Aorta (tissue), 5 donors: ENCODE data around the gene STXBP5. TPM values are rescaled to one million over a fixed set of nuclear protein-coding genes. Genes with fewer than 3 reads are reported as not detected.
A peak's percentile ranks its signal among the peaks of the same experiment; 100 is the strongest.

Experiments used
- ATAC-seq: fragments of 200-7000 bp; cut with Tn5 transposase; one replicate; pipeline ENCODE4 v1.9.1; 2022; ENCODE audit warnings: moderate library complexity; ENCODE audit not compliant: low FRiP score
- DNase-seq, 2 donors: peaks; one replicate each; pipeline ENCODE4 v3.0.0-alpha.2; 2020
- H3K27ac ChIP-seq, 2 donors: one replicate each; pipeline ENCODE4 v1.5.1; 2013; ENCODE audit warnings: low read length in 2 of 2, mild to moderate bottlenecking in 2 of 2, moderate library complexity in 2 of 2, control low read depth in 1 of 2, inconsistent platforms in 1 of 2, low read depth in 1 of 2
- H3K27me3 ChIP-seq, 2 donors: one replicate each; pipeline ENCODE4 v1.6.1; 2013; ENCODE audit warnings: control low read depth in 1 of 2, low read length in 1 of 2, mild to moderate bottlenecking in 1 of 2, moderate library complexity in 1 of 2; ENCODE audit not compliant: insufficient read depth in 2 of 2, control insufficient read depth in 1 of 2
- H3K36me3 ChIP-seq, 2 donors: one replicate each; pipeline ENCODE4 v1.6.1; 2013; ENCODE audit warnings: control low read depth in 1 of 2, low read length in 1 of 2, mild to moderate bottlenecking in 1 of 2; ENCODE audit not compliant: insufficient read depth in 2 of 2, control insufficient read depth in 1 of 2
- H3K4me1 ChIP-seq, 2 donors: one replicate each; pipeline ENCODE4 v1.6.1; 2013; ENCODE audit warnings: low read length in 2 of 2, control low read depth in 1 of 2, mild to moderate bottlenecking in 1 of 2, moderate library complexity in 1 of 2; ENCODE audit not compliant: insufficient read depth in 2 of 2, control insufficient read depth in 1 of 2
- H3K4me3 ChIP-seq, 2 donors: one replicate each; pipeline ENCODE4 v1.5.1; 2013; ENCODE audit warnings: low read length in 2 of 2, control low read depth in 1 of 2, mild to moderate bottlenecking in 1 of 2
- H3K9me3 ChIP-seq: one replicate; pipeline ENCODE4 v1.6.1; 2013; ENCODE audit warnings: mild to moderate bottlenecking, low read length; ENCODE audit not compliant: control insufficient read depth
- whole genome bisulfite sequencing, 2 donors: extraction: QIAGEN DNeasy Blood & Tissue Kit; methylation state at CpG; one replicate each; pipeline ENCODE4 v1.1.7; 2013; 5-methylcytosine and 5-hydroxymethylcytosine counted together
- intact Hi-C, 2 donors: fragments of 100-400 bp; cut with DNase I; formaldehyde crosslinking; loops; one replicate each; pipeline versions ENCODE4 v1.14.2 to v1.15.0; 2022
- polyA plus RNA-seq, 2 donors: library from polyadenylated mRNA; stranded (reverse); fragments of 200-250 nt; gene quantifications; one replicate each; pipeline ENCODE4 v1.2.3, GENCODE V29; 2013
- total RNA-seq, 2 donors: library from RNA; stranded (reverse); fragmentation: NEBNext Ultra II Directional; extraction: Animal tissue kit (Norgen Biotek cat#: 25700); gene quantifications; one replicate each; pipeline ENCODE4 v1.2.1, GENCODE V29; 2021
- donor health status: healthy with polysubstance abuse.
- donor health status: Bipolar disorder and iron deficiency.
- donor health status: DM: no; HTN: no; CAD: no.
- donor health status: DM: no; HTN: no; CAD: no.
- donor health status: DM: yes; HTN: yes; CAD: no.

STXBP5 gene
- total and polyA plus RNA-seq, 4 donors, result 7.1 to 28.9 (median 19.9) TPM

- no peak for ATAC-seq
- Histone ChIP-seq H3K9me3 (peaks cover 1% of the 10 kb centered on the region), H3K4me3 (no peak overlapping the region), H3K27me3 (peaks cover 0 to under 1% of the 10 kb centered on the region in 2 donors), H3K27ac (no peak overlapping the region), H3K36me3 (no peaks in the 10 kb centered on the region), H3K4me1 (no peaks in the 10 kb centered on the region)
- intact Hi-C loops, result no loop called here
- WGBS, 2 donors, result 76 to 80% methylated on average over 5 of the region's 5 CpGs
- DNase-seq, result no peak
These were observed 13.7 kb upstream of the STXBP5 start for GRCh38 chr6:147190556-147190955.

- H3K27me3 ChIP-seq, result peaks cover 0 to 3% of the 10 kb centered on the region in 2 donors
- intact Hi-C loops, result no loop called here
- ATAC-seq (no peak), DNase-seq (no peak)
- WGBS, 2 donors, result 85% methylated on average over 3 of the region's 3 CpGs
- H3K27ac ChIP-seq, result no peak overlapping the region
- H3K9me3 ChIP-seq, result peaks cover 1% of the 10 kb centered on the region
- H3K4me3 ChIP-seq, result no peak overlapping the region
- no peaks in the 10 kb centered on the region for H3K36me3 ChIP-seq
- H3K4me1 ChIP-seq, result no peaks in the 10 kb centered on the region
These were observed 11.8 kb upstream of the STXBP5 start for GRCh38 chr6:147192278-147192911.

- H3K9me3 ChIP-seq, result peaks cover 1% of the 10 kb centered on the region
- H3K4me1 ChIP-seq, result no peaks in the 10 kb centered on the region
These were observed 9.4 kb upstream of the STXBP5 start for GRCh38 chr6:147194652-147195411.

GRCh38 chr6:147195510-147195909 lies 8.7 kb upstream of the STXBP5 start:
- DNase-seq (no peak), ATAC-seq (no peak)
- no peaks in the 10 kb centered on the region for H3K36me3 ChIP-seq
- peaks cover 0 to 3% of the 10 kb centered on the region in 2 donors for H3K27me3 ChIP-seq
- WGBS, 2 donors, result 89 to 93% methylated on average over 3 of the region's 3 CpGs
- intact Hi-C loops, result no loop called here
- H3K27ac ChIP-seq, result no peak overlapping the region
- no peaks in the 10 kb centered on the region for H3K9me3 ChIP-seq
- no peaks in the 10 kb centered on the region for H3K4me1 ChIP-seq
- H3K4me3 ChIP-seq, result no peak overlapping the region

More at GRCh38 chr6:147194652-147195411, 9.4 kb upstream of the STXBP5 start:
- Histone ChIP-seq H3K36me3 (no peaks in the 10 kb centered on the region), H3K27ac (no peak overlapping the region), H3K27me3 (peaks cover 0 to 3% of the 10 kb centered on the region in 2 donors), H3K4me3 (no peak overlapping the region)
- DNase-seq (no peak), ATAC-seq (no peak)
- intact Hi-C loops, result no loop called here
- 83 to 88% methylated on average over 6 of the region's 6 CpGs for WGBS, 2 donors

GRCh38 chr6:147195987-147196386 lies 8.2 kb upstream of the STXBP5 start:
- Histone ChIP-seq H3K27ac (no peak overlapping the region), H3K36me3 (no peaks in the 10 kb centered on the region), H3K9me3 (no peaks in the 10 kb centered on the region), H3K4me1 (no peaks in the 10 kb centered on the region), H3K4me3 (no peak overlapping the region), H3K27me3 (peaks cover 0 to 3% of the 10 kb centered on the region in 2 donors)
- WGBS, 2 donors, result 91 to 92% methylated on average over 3 of the region's 3 CpGs
- ATAC-seq (no peak), DNase-seq (no peak)
- intact Hi-C loops, result no loop called here

- intact Hi-C loops, result loop anchor here (5.0 to 10.0 kb wide), 4 partner anchors 87 to 656 kb away; partner anchors contain the start of gene RAB32 (in 1 of the 2)
- 93 to 98% methylated on average over 1 of the region's 1 CpG for WGBS, 2 donors
These were observed 3.5 kb upstream of the STXBP5 start for GRCh38 chr6:147200711-147201110.

GRCh38 chr6:147201885-147202515 lies 2.2 kb upstream of the STXBP5 start:
- DNase-seq, result no peak
- WGBS, 2 donors, result 13 to 15% methylated on average over 16 of the region's 16 CpGs
- Histone ChIP-seq H3K4me1 (no peaks in the 10 kb centered on the region), H3K4me3 (peak overlapping the region; percentile 37 to 82), H3K27me3 (no peaks in the 10 kb centered on the region), H3K36me3 (no peaks in the 10 kb centered on the region), H3K9me3 (no peaks in the 10 kb centered on the region), H3K27ac (no peak overlapping the region)
- no peak for ATAC-seq
- intact Hi-C loops, result loop anchor here (5.0 to 10.0 kb wide), 4 partner anchors 85 to 657 kb away; partner anchors contain the start of gene RAB32 (in 1 of the 2)

More at GRCh38 chr6:147200711-147201110, 3.5 kb upstream of the STXBP5 start:
- Histone ChIP-seq H3K4me3 (no peak overlapping the region), H3K27ac (no peak overlapping the region), H3K27me3 (peaks cover 0 to under 1% of the 10 kb centered on the region in 2 donors), H3K4me1 (no peaks in the 10 kb centered on the region), H3K9me3 (no peaks in the 10 kb centered on the region), H3K36me3 (no peaks in the 10 kb centered on the region)
- DNase-seq (no peak), ATAC-seq (no peak)

- H3K36me3 ChIP-seq, result no peaks in the 10 kb centered on the region
- peak; percentile 84 to 87 for DNase-seq
- peak overlapping the region; percentile 86 to 99 for H3K27ac ChIP-seq
- WGBS, 2 donors, result 0% methylated on average over 40 of the region's 40 CpGs
- no peaks in the 10 kb centered on the region for H3K9me3 ChIP-seq
- no peaks in the 10 kb centered on the region for H3K4me1 ChIP-seq
- ATAC-seq, result peak; percentile 95
- intact Hi-C loops, result loop anchor here (1.0 to 10.0 kb wide), 5 partner anchors 85 to 658 kb away; partner anchors contain the start of gene RAB32 (in 1 of the 2)
- H3K27me3 ChIP-seq, result no peaks in the 10 kb centered on the region
- H3K4me3 ChIP-seq, result peak overlapping the region; percentile 88 to 95
These were observed 1.5 kb upstream of the STXBP5 start for GRCh38 chr6:147202516-147203310.
